T follicular helper cell (primary cell): Measurements from ENCODE around the gene CC2D1A.
A peak's percentile ranks its signal among the peaks of the same experiment; 100 is the strongest.

Source experiments
- DNase-seq: peaks from one replicate; pipeline ENCODE4 v3.0.0-alpha.2; 2020; ENCODE audit warnings: low read depth

The CC2D1A gene

GRCh38 chr19:13877303-13877702, 28.7 kb upstream of the CC2D1A start:
- no peak for DNase-seq

DNA sequence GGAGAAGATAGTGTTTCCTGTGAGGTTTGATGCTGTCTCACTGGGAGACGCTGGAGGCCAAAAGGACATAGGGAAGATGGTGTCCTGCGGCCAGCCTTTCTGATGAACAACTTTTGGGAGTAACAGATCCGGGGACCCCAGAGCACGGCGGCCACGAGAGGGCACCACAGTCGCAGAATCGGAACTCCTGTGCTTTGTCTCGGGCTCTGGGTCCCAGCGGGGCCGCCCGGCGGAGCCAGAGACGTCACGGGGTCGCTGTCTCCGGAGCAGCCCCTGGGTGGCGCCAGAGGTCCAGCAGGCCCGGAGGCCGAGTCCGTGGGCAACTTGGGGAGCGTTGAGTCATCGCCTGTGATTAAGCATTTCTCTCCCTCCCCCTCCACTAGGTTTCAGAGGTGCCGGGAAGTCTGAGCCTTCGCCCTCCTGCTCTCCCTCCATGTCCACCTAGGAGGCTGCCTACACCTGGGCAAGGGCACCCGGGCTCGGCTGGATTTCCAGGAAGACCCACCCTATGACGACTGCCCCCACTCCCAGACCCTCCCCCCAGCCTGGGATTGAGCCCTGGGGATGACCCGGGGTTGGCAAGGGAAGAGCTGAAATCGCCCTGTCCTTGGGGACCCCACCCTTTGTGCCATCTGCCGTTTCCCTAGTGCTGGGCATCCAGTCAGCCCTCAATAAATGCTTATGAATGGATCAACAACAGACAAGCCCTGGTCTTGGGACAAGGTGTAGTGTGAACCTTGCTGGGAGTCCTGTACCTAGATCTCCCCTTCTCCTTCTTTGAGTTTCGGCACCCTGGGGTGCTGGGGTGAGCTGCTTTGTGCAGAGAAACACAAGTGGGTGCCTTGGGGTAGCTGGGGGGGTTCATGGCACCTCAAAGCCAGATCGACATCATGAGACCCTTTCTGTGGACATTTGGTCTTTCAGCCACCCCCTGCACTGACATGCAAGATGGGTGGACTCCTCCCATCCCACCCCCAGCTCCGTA, 25.6 kb upstream of the CC2D1A start:
- DNase-seq = peak; percentile 97

GRCh38 chr19:13881251-13881691, 24.7 kb upstream of the CC2D1A start:
- no peak for DNase-seq

DNA sequence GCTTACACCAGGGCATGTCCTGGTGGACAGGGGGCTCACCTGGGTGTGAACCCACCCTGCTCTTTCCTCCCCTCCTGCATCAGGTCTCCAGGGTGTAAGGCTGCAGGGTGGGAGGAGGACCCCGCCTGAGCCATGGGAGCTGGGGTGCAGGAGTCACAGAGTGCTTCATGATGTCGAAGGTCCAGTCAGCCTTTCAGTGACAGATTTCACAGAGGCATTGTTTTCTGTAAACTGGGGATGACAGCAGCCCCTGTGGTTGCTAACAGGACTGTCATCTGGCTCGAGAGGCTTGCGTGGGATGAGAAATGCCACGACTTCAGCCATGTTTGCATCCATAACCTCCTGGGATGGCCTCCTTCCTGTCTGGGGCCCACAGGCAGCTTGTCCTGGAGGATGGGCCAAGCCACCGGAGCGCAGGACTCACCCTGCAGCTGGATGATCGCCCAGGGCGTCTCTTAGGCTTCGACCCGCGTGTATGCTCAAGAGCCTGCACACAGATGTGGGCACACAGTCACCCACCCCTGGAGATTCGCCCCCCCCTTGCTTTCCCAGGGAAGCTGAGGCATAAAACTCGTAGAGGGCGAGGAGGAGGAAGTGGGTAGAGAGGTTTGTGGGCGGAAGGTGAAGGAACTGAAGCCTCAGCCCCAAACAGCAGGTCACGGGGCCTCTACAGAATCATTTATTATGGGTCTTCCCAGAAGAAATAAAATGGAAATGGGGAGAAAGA, 24.1 kb upstream of the CC2D1A start:
- no peak for DNase-seq

- no peak for DNase-seq
Observed at GRCh38 chr19:13882419-13882795, 23.6 kb upstream of the CC2D1A start.

- no peak for DNase-seq
Observed at GRCh38 chr19:13882836-13883235, 23.2 kb upstream of the CC2D1A start.

DNA sequence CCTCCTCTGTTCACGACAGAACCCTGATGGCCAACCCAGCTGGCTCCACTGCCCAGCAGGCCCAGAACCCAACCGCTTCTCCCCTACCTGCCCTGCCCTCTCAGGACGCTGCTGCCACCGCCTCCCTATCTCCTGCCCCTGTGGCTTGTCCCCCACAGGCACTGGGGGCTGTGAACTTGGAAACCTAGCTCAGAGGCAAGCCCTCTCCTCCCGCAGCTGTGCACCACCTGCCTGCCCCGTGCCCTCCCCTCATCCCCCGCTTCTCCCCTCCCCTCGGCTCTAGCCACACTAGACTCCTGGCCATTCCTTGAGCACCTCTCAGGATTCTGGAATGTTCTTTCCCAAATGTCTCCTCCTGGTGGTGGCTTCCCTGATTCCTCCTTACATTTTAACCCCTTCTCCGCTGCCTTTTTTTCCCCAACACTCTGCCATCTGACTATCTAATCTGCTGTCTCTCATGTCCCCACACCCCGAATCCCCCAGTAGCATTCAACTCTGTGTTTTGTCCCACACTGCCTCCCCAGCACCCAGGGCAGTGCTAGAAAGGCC, 22.4 kb upstream of the CC2D1A start:
- no peak for DNase-seq

GRCh38 chr19:13884726-13885591, 21.0 kb upstream of the CC2D1A start:
- no peak for DNase-seq

DNA sequence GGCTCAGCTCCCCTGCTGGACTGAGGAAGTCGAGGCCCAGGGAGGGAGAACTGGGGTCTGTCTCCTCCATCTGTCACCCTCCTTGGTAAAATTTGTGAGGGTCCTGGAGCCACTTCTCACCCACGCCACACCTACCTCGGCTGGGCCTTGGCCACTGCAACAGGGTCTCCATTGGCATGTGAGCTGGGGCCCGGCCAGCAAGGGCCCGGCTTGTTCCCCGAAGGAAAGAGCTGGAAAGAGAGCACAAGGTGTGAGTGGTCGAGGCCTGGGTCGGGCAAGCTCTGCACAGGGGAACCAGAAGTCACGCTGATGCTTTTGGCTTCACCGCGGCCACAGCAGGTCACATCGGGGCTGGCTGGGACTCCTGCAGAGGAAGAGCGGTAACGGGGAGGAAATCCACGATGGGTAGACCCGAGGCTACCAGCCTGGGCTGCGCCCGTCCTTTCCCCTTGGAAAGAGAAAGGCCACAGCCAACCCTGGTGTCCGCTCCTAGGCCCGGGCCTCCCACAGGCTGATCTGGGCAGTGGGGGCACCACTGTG, 20.1 kb upstream of the CC2D1A start:
- no peak for DNase-seq

DNA sequence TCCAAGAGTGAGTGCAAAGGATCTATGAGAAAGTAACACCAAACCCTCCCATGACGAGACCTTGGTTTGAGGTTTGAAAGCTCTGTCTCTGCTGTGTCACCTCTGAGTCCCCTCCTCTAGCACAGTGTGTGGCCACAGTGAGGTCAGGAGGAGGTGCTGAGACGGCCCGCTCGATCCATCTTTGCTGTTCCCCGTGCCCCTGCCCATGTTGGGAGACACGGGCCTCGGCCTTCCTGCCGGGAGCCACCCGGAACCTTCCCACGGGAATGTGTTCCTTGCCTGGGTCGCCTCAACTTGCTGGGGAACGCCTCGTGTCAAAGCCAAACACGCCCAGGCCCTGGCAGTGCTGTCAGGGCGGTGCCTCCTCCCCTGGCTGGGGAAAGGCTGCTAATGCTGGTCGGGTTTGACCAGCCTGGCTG, 19.0 kb upstream of the CC2D1A start:
- no peak for DNase-seq

- DNase-seq = no peak
Observed at GRCh38 chr19:13887517-13887916, 18.5 kb upstream of the CC2D1A start.

GRCh38 chr19:13888281-13888680, 17.7 kb upstream of the CC2D1A start:
- no peak for DNase-seq

- no peak for DNase-seq
Observed at GRCh38 chr19:13890136-13890535, 15.9 kb upstream of the CC2D1A start.

- no peak for DNase-seq
Observed at GRCh38 chr19:13892870-13893269, 13.1 kb upstream of the CC2D1A start.

GRCh38 chr19:13894552-13894951, 11.4 kb upstream of the CC2D1A start:
- DNase-seq = no peak

DNA sequence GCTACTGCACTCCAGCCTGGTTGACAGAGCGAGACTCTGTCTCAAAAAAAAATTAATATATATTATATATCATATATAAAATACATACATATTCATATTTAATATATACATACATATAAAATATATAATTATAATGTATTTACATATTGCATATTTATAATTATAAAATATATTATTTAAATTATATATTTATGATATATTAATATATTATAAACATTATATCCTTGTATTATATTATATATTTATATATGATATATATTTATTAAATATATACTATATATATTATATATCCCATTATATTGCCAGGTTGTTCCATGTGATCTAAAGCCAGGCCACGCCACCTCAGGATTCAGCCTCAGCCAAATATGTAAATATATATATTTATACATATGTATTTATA, 9.8 kb upstream of the CC2D1A start:
- no peak for DNase-seq

- no peak for DNase-seq
Observed at GRCh38 chr19:13899393-13899792, 6.6 kb upstream of the CC2D1A start.

DNA sequence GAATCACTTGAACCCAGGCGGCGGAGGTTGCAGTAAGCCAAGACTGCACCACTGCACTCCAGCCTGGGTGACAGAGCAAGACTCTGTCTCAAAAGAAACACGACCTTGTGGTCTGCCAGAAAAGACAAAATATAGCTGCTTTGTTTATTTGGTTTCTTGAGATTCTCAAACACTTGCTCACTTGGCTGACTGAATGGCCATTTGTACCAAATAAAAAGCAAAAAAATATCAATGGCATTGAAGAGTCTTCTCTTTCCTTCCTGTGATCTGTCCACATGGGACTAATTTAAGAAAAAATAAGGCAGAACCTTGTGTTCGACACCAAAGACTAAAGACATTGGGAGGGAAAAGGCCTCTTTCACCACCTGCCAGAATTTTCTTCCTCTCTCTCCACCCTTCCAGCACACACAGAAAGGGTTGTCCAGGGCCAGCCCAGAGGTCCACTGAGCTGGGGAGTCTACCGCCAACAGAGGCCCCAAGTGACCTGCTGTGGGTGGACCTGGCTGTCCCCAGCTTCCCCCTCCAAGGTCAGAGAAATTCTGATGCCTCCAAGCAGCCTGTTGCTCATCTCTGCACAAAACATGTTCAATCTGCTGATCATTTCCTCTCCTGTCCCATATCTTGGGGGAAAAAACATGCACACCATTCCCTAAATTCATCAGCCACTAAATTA, 6.0 kb upstream of the CC2D1A start:
- DNase-seq = no peak

DNA sequence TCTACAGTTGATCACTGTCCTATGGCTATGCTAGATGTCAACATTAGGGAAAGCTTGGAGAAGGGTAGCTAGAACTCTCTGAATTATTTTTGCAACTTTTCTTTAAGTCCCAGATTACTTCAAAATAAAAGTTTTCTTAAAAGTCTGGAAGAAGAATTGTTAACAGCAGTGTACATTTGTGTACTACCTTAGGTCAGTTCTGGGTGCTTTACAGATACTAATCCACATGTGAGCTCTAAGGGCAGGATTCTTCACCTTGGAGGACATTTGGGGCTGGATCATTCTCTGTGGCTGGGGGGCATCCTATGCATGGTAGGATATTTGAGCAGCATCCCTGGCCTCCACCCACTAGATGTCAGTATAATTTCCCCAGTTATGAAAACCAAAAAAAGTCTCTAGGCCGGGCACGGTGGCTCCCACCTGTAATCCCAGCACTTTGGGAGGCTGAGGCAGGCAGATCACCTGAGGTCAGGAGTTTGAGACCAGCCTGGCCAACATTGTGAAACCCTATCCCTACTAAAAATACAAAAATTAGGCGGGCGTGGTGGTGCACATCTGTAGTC, 2.9 kb upstream of the CC2D1A start:
- no peak for DNase-seq

DNA sequence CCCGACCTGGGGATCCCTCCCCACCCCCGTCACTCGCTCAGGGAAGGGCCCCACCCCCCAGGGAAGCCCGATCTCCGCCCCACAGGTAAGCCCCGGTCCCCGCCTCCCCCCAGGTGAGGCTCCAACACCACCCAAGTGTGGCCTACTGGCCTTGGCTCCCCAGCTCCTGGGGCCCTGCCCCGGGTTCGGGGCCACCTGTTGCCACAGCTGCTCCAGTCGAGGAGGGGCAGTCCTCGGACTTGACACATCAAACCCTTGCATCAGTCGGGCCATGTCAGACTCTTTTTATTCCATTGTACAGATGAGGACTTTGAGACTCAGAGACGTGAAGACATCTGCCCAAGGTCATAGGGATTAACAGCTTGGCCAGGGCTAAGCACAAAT, 512 bp downstream of the CC2D1A start:
- peak; percentile 26 for DNase-seq

GRCh38 chr19:13906910-13907309, 909 bp downstream of the CC2D1A start:
- DNase-seq = no peak
